A549 (cell line): Measurements from ENCODE around the gene CLEC4M. TPM values are rescaled to one million over a fixed set of nuclear protein-coding genes. Genes with fewer than 3 reads are reported as not detected.

ENCODE experiments used
- ATAC-seq, 2 experiments: fragments of 200-7000 bp in 1 of 2; fragments of >200 bp in 1 of 2; cut with Nextera tagmentation in 1 of 2; cut with Tn5 transposase in 1 of 2; 3 replicates each; pipeline versions ENCODE4 v1.8.0 to v1.9.1; 2018 to 2020; ENCODE audit warnings: mild to moderate bottlenecking in 1 of 2, moderate library complexity in 1 of 2
- CTCF ChIA-PET: fragments of 300-600 bp; sonication (Branson Sonifier 250); formaldehyde crosslinking; extraction: SDS; loops from one replicate; lab custom pipeline; 2021; ENCODE audit warnings: antibody characterized with exemption, inconsistent platforms; lab: Yijun Ruan, JAX
- POLR2A ChIA-PET: fragments of 350-600 bp; formaldehyde crosslinking; extraction: SDS; loops from one replicate; lab custom pipeline; 2021; ENCODE audit warnings: antibody characterized with exemption, inconsistent platforms; lab: Yijun Ruan, JAX
- DNase-seq, 2 experiments: peaks; one replicate each; pipeline versions ENCODE4 v3.0.0 to v3.0.0-alpha.2; 2011 to 2016; ENCODE audit warnings: low read depth in 1 of 2, low spot score in 1 of 2
- FAIRE-seq: peaks from 2 replicates; lab custom pipeline; 2011; peaks lifted over from hg19 to GRCh38; lab: Jason Lieb, UNC
- H3K27ac ChIP-seq, 2 experiments: fragments of >200 bp; sonication (Bioruptor Twin); formaldehyde crosslinking; 3 replicates each; pipeline ENCODE4 v1.5.1; 2016 to 2017
- H3K4me1 ChIP-seq: fragments of >200 bp; sonication (Bioruptor Twin); formaldehyde crosslinking; 3 replicates; pipeline ENCODE4 v1.6.1; 2016
- H3K4me2 ChIP-seq: fragments of >200 bp; sonication (Bioruptor Twin); formaldehyde crosslinking; 3 replicates; pipeline ENCODE4 v1.6.1; 2016
- H3K4me3 ChIP-seq: fragments of >200 bp; sonication (Bioruptor Twin); formaldehyde crosslinking; 3 replicates; pipeline ENCODE4 v1.5.1; 2016
- H3K9me3 ChIP-seq: fragments of >200 bp; sonication (Bioruptor Twin); formaldehyde crosslinking; 3 replicates; pipeline ENCODE4 v1.6.1; 2016
- ATOH8 ChIP-seq: fragments of 250-450 bp; sonication (Bioruptor Pico); IDR thresholded peaks from 2 replicates; pipeline ENCODE4 v1.5.0; 2020; ENCODE audit warnings: low read depth, mild to moderate bottlenecking, moderate library complexity
- BCL3 ChIP-seq: fragments of >200 bp; sonication (Bioruptor Twin); formaldehyde crosslinking; IDR thresholded peaks from 3 replicates; pipeline ENCODE4 v1.6.1; 2016
- BHLHE40 ChIP-seq: IDR thresholded peaks from 2 replicates; pipeline ENCODE4 v1.6.1; 2012; ENCODE audit warnings: low read depth, low read length, inconsistent platforms
- CBX2 ChIP-seq: fragments of 200-600 bp; sonication (generic); IDR thresholded peaks from 2 replicates; pipeline ENCODE4 v1.6.1; 2016; ENCODE audit warnings: low read depth, mild to moderate bottlenecking, borderline replicate concordance
- CBX8 ChIP-seq: fragments of 200-600 bp; sonication (generic); IDR thresholded peaks from 2 replicates; pipeline ENCODE4 v1.6.1; 2016
- CEBPB ChIP-seq, 2 experiments: fragments of >200 bp in 1 of 2; sonication (Bioruptor Twin) in 1 of 2; formaldehyde crosslinking in 1 of 2; IDR thresholded peaks; 2 replicates each; pipeline ENCODE4 v1.6.1; 2012 to 2016
- CHD2 ChIP-seq: fragments of 150-350 bp; IDR thresholded peaks from 2 replicates; pipeline ENCODE4 v1.6.1; 2014; ENCODE audit warnings: low read length; ENCODE audit not compliant: partially characterized antibody
- CHD4 ChIP-seq: fragments of 200-600 bp; sonication (generic); IDR thresholded peaks from 2 replicates; pipeline ENCODE4 v1.6.1; 2016; ENCODE audit warnings: antibody characterized with exemption, mild to moderate bottlenecking, borderline replicate concordance
- E2F6 ChIP-seq: IDR thresholded peaks from 2 replicates; pipeline ENCODE4 v1.6.1; 2012; ENCODE audit warnings: low read depth, borderline replicate concordance
- EHF ChIP-seq: fragments of 250-450 bp; sonication (Bioruptor Pico); IDR thresholded peaks from 2 replicates; pipeline ENCODE4 v1.5.0; 2020; ENCODE audit warnings: mild to moderate bottlenecking
- EP300 ChIP-seq, 2 experiments: fragments of >200 bp; sonication (Bioruptor Twin); formaldehyde crosslinking; IDR thresholded peaks; 2 replicates in 1 of 2; 3 replicates in 1 of 2; pipeline ENCODE4 v1.6.1; 2016 to 2017
- ESRRA ChIP-seq: fragments of 150-350 bp; IDR thresholded peaks from 2 replicates; pipeline ENCODE4 v1.6.1; 2014; ENCODE audit warnings: mild to moderate bottlenecking, low read length, borderline replicate concordance
- KDM1A ChIP-seq: fragments of 200-600 bp; sonication (generic); IDR thresholded peaks from 2 replicates; pipeline ENCODE4 v1.6.1; 2016; ENCODE audit warnings: low read depth, mild to moderate bottlenecking
- MAFK ChIP-seq: fragments of 450-650 bp; IDR thresholded peaks from 2 replicates; pipeline ENCODE4 v1.6.1; 2014; ENCODE audit not compliant: partially characterized antibody
- MAZ ChIP-seq: fragments of 150-350 bp; IDR thresholded peaks from 2 replicates; pipeline ENCODE4 v1.6.1; 2014; ENCODE audit warnings: antibody characterized with exemption, low read depth, low read length, borderline replicate concordance
- NFE2L2 ChIP-seq: fragments of 150-350 bp; conservative IDR thresholded peaks from 2 replicates; pipeline ENCODE4 v1.6.1; 2014; ENCODE audit warnings: low read length
- PBX3 ChIP-seq: IDR thresholded peaks from 2 replicates; pipeline ENCODE4 v1.6.1; 2012
- POLR2A ChIP-seq: IDR thresholded peaks from 2 replicates; pipeline ENCODE4 v1.6.1; 2012; ENCODE audit warnings: mild to moderate bottlenecking, low read length
- POLR2AphosphoS2 ChIP-seq: conservative IDR thresholded peaks from 2 replicates; pipeline ENCODE4 v1.6.1; 2012; ENCODE audit warnings: low read length, improper control_type of control experiment, inconsistent platforms
- RARB ChIP-seq: fragments of 250-450 bp; sonication (Bioruptor Pico); IDR thresholded peaks from 2 replicates; pipeline ENCODE4 v1.8.0; 2021; ENCODE audit warnings: mild to moderate bottlenecking, moderate library complexity
- RCOR1 ChIP-seq: fragments of 150-350 bp; IDR thresholded peaks from 2 replicates; pipeline ENCODE4 v1.6.1; 2014; ENCODE audit warnings: antibody characterized with exemption, low read length, low read depth
- REST ChIP-seq: fragments of 200-600 bp; sonication (generic); IDR thresholded peaks from 2 replicates; pipeline ENCODE4 v1.6.1; 2016; ENCODE audit warnings: antibody characterized with exemption, mild to moderate bottlenecking, moderate library complexity
- RFX5 ChIP-seq: fragments of 450-650 bp; IDR thresholded peaks from 2 replicates; pipeline ENCODE4 v1.7.1; 2014; ENCODE audit warnings: antibody characterized with exemption, mild to moderate bottlenecking, moderate library complexity
- RNF2 ChIP-seq: fragments of 200-600 bp; sonication (generic); IDR thresholded peaks from 2 replicates; pipeline ENCODE4 v1.6.1; 2016; ENCODE audit warnings: low read depth, mild to moderate bottlenecking, antibody characterized with exemption, moderate library complexity, borderline replicate concordance
- SREBF2 ChIP-seq: fragments of 450-650 bp; IDR thresholded peaks from 2 replicates; pipeline ENCODE4 v1.6.1; 2014; ENCODE audit warnings: mild to moderate bottlenecking, moderate library complexity
- USF2 ChIP-seq: fragments of 450-650 bp; IDR thresholded peaks from 2 replicates; pipeline ENCODE4 v1.6.1; 2014; ENCODE audit warnings: antibody characterized with exemption
- ZC3H11A ChIP-seq: fragments of 450-650 bp; IDR thresholded peaks from 2 replicates; pipeline ENCODE4 v1.6.1; 2014; ENCODE audit warnings: antibody characterized with exemption, mild to moderate bottlenecking
- ZFP36 ChIP-seq: fragments of 450-650 bp; IDR thresholded peaks from 2 replicates; pipeline ENCODE4 v1.6.1; 2014; ENCODE audit warnings: borderline replicate concordance; ENCODE audit not compliant: partially characterized antibody
- ZSCAN20 ChIP-seq: fragments of 250-450 bp; sonication (Bioruptor Pico); IDR thresholded peaks from 2 replicates; pipeline ENCODE4 v1.8.0; 2022; ENCODE audit warnings: mild to moderate bottlenecking, moderate library complexity
- WGBS: methylation state at CpG from one replicate; pipeline ENCODE4 v1.1.6; 2017; ENCODE audit errors: missing lambda C conversion rate; 5-methylcytosine and 5-hydroxymethylcytosine counted together
- polyA plus RNA-seq, 4 experiments: library from polyadenylated mRNA; depleted of rRNA in 3 of 4; stranded (reverse); fragments of >200 nt; fragmentation: RNase III in 1 of 4; extraction: RNeasy Plus Mini Kit Qiagen cat#74134 plus additional on column Dnase treatment in 1 of 4; gene quantifications; 2 replicates in 3 of 4; 3 replicates in 1 of 4; pipeline ENCODE4 v1.2.3, GENCODE V29; 2011 to 2017

CLEC4M gene
- polyA plus RNA-seq, 2 of the 4 experiments (the other 2 are of a cell fraction) = not detected

- Histone ChIP-seq H3K9me3 (0 out of 3 replicates have a peak, but pooled peaks cover 4% of the 10 kb centered on the region), H3K27ac (no peak overlapping the region), H3K4me3 (no peak overlapping the region), H3K4me2 (peak overlapping the region; percentile 31; the same call in 1 of the 3 replicates), H3K4me1 (peaks cover 7% of the 10 kb centered on the region; the same call in 2 of the 3 replicates)
- 2% methylated on average over 8 of the region's 8 CpGs for WGBS
- POLR2A ChIA-PET = no interaction called here
- FAIRE-seq = no peak
- TF ChIP-seq CEBPB (IDR thresholded peaks at IDR 0.05) (peak; percentile 54 to 65; a peak in 3 of 4 replicates), MAFK (peak; percentile 62), NFE2L2 (no peak)
- CTCF ChIA-PET = no interaction called here
- ATAC-seq = peak; percentile 50 to 62; a peak in 5 of 6 replicates
- peak; percentile 25 to 28 for DNase-seq
Measured at GRCh38 chr19:7783991-7784423, 21.0 kb downstream of the CLEC4M start.

- DNase-seq (no peak), FAIRE-seq (no peak), ATAC-seq (no peak)
- Histone ChIP-seq H3K4me3 (no peak overlapping the region), H3K4me2 (no peak overlapping the region), H3K27ac (no peak overlapping the region)
- POLR2A ChIA-PET = no interaction called here
- TF ChIP-seq CHD4 (no peak), ZC3H11A (no peak), POLR2AphosphoS2 (no peak), CBX2 (no peak), E2F6 (no peak), MAZ (no peak), EP300 (IDR thresholded peaks at IDR 0.05) (no peak), REST (no peak), RARB (no peak), PBX3 (no peak), CHD2 (no peak), ZFP36 (no peak), RFX5 (no peak), POLR2A (no peak), SREBF2 (no peak), CBX8 (no peak)
- TF ChIP-seq, all 56 proteins: peak for 0
- Histone ChIP-seq H3K4me1 (peaks cover 7% of the 10 kb centered on the region; the same call in 2 of the 3 replicates), H3K9me3 (0 out of 3 replicates have a peak, but pooled peaks cover 4% of the 10 kb centered on the region)
- CTCF ChIA-PET = interaction anchor here (2.5 kb wide), 1 partner anchor 15 kb away, joined by 10 read pairs; no protein-coding TSS in a partner anchor
Measured at GRCh38 chr19:7784856-7785255, 21.8 kb downstream of the CLEC4M start.

- POLR2A ChIA-PET = no interaction called here
- FAIRE-seq = no peak
- WGBS = 33% methylated on average over 6 of the region's 10 CpGs
- TF ChIP-seq CHD2 (no peak), USF2 (no peak), RCOR1 (no peak), EHF (CRISPR knock-in tag) (no peak), BCL3 (no peak), KDM1A (no peak), ZSCAN20 (CRISPR knock-in tag) (no peak), ZFP36 (no peak), ATOH8 (CRISPR knock-in tag) (no peak), BHLHE40 (no peak), ZC3H11A (no peak), ESRRA (no peak), RNF2 (no peak)
Measured at GRCh38 chr19:7787141-7787540, 24.1 kb downstream of the CLEC4M start.

More at GRCh38 chr19:7787141-7787540, 24.1 kb downstream of the CLEC4M start:
- peaks cover 7% of the 10 kb centered on the region; the same call in 2 of the 3 replicates for H3K4me1 ChIP-seq
- 0 out of 3 replicates have a peak, but pooled peaks cover 4% of the 10 kb centered on the region for H3K9me3 ChIP-seq
- H3K27ac ChIP-seq = no peak overlapping the region
- no peak for DNase-seq
- CTCF ChIA-PET = interaction anchor here (2.5 kb wide), 1 partner anchor 12 kb away, joined by 10 read pairs; no protein-coding TSS in a partner anchor
- H3K4me3 ChIP-seq = no peak overlapping the region
- ATAC-seq = no peak
- no peak overlapping the region for H3K4me2 ChIP-seq
